GM18505 (cell line): ENCODE measurements around the gene SPIN1.

ENCODE experiments used
- ATAC-seq: cut with Tn5 transposase; IDR thresholded peaks from one replicate; pipeline ENCODE4 v1.9.1; 2021; ENCODE audit not compliant: unreplicated experiment
- POLR2A ChIP-seq: IDR thresholded peaks from 4 replicates; pipeline ENCODE4 v1.6.1; 2011; ENCODE audit warnings: borderline replicate concordance; ENCODE audit not compliant: insufficient read depth, insufficient read length; ENCODE audit errors: extremely low read depth

Gene SPIN1

DNA sequence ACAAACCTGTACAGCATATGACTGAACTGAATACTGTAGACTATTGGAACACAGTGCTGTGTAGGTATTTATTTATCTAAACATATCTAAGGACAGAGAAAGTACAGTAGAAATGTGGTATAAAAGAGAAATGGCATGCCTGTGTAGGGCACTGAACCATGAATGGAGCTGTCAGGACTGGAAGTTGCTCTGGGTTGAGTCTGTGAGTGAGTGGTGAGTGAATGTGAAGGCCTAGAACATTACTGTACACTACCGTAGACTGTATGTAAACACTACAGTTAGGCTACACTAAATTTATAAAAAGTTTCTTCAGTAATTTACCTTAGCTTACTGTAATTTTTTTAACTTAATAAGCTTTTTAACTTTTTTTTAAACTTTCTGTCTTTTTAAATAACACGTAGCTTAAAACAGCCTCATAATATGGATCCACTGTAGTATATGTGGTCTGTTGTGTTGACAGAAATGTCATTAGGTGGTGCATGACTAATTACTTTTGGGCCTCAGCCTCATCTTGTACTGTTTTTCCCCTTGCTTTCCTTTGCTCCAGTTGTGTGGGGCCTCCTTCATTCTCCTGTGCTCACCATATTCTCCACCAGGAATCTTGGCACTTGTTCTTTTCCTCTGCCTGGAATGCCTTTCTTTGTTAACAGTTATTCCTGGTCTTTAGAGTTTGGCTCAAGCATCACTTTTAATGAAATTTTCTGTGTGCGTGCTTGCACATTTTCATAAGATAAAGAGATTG is 8.8 kb downstream of the SPIN1 start:
- no peak for TF ChIP-seq POLR2A
- ATAC-seq = no peak

DNA sequence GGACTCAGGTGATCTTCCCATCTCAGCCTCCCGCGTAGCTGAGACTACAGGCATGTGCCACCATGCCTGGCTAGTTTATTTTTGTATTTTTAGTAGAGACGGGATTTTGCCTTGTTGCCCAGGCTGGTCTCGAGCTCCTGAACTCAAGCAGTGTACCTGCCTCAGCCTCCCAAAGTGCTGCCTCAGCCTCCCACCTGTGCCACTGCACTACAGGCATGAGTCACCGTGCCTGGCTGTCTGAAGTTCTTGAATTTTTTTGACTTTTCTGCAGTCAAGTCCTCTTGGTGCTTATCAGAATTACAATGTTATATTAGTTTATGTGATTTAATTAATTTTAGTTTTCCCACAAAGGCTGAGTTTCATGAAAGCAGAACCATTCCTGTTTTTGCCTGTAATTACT is 9.8 kb downstream of the SPIN1 start:
- ATAC-seq = no peak
- no peak for TF ChIP-seq POLR2A

DNA sequence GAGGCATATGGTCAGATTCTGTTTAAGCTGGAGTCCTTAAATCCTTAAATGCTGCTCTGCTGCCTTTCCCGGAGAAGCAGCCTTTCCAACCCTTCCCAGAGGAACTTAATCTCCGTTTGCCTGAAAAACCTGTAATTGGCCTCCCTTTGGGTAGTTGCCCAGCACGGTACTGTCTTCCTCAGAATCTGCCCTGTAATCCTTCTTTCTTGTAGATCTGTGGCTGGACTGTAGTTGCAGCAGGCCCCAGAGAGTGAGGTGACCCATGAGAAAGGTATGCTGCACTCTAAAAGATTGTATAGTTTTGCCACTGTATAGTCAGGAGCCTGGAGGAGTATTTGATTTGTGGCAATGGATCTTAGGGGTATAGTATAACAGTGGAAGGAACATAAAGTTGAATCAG is 11.7 kb downstream of the SPIN1 start:
- no peak for ATAC-seq
- no peak for TF ChIP-seq POLR2A

DNA sequence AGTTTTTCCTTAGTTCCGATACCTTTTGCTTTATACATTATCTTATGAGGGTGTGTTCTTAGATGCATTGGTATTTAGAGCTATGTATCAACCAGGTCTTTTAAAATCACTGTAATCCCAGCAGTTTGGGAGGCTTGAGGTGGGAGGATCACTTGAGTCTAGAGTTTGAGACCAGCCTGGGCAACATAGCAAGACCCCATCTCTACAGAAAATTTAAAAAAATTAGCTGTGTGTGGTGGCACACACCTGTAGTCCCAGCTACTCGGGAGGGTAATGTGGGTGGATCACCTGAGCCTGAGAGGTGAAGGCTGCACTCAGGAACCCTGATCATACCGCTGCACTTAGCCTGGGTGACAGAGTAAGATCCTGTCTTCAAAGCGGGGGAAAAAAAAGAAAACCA is 15.1 kb downstream of the SPIN1 start:
- TF ChIP-seq POLR2A = no peak
- ATAC-seq = no peak

DNA sequence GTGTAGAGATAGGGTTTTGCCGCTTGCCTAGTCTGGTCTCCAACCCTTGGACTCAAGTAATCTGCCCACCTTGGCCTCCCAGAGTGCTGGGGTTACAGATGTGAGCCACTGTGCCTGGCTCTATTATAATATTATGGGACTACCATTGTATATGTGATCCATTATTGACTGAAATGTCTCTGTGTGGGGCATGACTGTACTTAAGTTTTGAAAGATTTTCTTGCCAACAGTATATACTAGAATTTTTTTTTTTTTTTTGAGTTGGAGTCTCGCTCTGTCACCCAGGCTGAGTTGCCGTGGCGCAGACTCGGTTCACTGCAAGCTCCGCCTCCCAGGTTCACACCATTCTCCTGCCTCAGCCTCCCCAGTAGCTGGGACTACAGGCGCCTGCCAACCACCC is 17.8 kb downstream of the SPIN1 start:
- ATAC-seq = no peak
- TF ChIP-seq POLR2A = no peak

DNA sequence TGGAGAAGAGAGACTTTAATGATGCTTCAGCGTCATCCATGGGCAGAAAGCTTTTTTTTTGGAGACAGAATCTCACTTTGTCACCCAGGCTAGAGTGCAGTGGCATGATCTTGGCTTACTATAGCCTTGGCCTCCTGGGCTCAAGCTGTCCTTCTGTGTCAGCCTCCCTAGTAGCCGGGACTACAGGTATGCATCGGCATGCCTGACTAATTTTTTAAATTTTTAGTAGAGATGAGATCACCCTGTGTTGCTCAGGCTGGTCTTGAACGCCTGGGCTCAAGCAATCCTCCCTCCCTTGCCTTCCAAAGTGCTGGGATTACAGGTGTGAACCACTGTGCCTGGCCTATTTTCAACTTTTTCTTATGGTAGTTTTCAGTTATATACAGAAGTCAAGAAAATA is 23.2 kb downstream of the SPIN1 start:
- no peak for ATAC-seq
- TF ChIP-seq POLR2A = no peak

DNA sequence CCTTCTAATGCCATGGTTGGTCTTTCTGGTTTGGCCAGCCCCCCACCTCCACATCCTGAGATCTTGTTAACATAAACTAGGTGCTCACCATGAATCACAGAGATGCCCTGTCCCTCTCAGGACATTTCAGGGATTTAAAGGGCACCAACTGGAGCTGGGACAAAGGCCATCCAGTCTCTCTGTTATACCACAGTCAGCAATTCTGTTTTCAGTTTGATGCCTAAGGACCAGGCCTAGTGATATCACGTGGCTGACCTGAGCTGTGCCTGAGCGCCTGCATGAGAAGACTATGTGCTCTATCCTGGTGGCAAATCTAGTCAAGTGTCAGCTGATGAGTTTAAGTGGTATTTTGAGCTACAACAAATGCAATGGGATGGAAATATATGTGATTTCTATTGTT is 26.1 kb downstream of the SPIN1 start:
- ATAC-seq = no peak
- TF ChIP-seq POLR2A = no peak

DNA sequence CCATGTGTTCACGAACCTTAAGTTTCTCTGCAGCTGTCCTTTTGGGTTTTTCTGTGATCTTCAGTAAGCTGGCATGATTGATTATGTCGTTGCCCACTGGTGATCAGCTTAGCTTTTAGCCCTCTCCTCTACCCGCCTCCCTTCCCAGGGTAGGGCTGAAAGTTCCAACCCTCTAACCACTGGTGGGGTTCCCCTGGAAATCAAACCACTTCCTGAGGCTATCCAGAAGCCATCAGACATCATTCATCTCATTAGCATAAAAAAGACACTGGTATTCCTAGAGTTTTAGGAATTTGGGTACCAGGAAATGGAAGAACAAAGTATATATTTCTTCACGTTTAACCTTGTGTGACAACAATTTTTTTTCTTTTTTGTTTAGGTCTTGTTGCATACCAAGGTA is 29.8 kb downstream of the SPIN1 start:
- no peak for TF ChIP-seq POLR2A
- ATAC-seq = no peak

DNA sequence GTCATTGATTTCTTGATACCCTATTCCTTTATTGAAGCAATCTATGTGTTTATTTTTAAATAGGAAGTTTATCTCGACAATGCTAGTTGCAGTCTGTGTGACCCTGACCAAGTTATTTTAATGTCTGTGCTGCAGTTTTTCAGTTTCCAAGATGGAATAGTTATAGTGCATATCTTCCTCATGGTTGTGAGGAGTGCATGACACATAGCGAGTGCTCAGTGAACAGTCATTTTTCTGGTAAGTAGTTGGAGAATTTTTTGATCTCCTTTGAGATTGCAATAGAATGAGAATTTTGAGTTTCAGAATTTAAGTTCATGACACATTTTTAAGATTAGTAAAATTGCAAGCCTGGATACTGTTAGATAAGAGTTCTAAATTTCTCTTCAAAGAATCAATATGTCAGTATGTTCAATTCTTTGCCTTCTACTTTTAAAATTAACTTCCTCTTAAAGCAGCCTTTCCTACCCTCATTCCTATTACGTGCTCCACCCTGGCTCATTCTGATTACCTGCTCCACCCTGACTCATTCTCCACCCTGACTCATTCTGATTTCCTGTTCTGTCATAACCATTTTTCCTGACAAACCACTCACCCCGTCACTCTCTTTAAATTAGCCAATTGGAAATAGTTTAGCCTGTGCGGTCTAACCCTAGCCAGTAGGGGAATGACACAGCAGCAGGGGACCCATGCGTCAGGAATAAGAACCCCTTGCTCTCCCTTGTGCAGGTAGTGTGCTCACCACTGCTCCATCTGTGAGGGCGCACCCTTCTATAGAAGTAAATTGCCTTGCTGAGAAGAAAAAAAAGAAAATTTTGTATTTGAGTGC is 30.7 kb downstream of the SPIN1 start:
- no peak for TF ChIP-seq POLR2A

DNA sequence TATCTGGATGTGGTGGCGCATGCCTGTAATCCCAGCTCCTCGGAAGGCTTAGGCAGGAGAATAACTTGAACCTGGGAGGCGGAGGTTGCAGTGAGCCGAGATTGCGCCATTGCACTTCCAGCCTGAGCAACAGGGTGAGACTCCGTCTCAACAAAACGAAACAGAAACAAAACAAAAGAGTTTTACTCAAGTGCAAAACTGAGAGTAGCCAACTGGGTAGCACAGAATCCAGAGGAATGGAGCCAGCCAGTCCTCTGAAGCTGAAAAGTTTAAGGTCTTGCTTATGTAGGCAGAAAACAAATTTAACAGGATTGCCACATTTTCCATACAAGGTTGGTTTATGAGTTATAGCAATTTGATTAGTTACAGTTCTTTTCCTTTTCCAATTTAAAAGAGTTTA is 32.0 kb downstream of the SPIN1 start:
- ATAC-seq = no peak
- no peak for TF ChIP-seq POLR2A

More for the DNA sequence above, 30.7 kb downstream of the SPIN1 start:
- ATAC-seq = no peak

DNA sequence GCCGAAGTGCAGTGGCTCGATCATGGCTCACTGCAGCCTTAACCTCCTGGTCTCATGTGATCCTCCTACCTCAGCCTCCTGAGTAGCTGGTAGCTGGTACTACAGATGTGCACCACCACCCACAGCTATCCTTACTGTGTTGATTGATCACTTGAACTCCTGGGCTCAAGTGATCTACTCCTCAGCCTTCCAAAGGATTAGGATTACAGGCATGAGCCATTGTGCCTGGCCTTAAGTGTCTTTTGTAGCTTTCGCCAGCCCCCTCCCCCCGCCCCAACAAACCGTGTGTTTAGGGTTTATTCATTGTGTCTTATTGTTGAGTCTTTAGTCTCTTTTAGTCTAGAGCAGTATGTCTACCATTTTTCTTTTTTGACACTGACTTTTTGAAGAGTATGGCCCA is 33.1 kb downstream of the SPIN1 start:
- no peak for TF ChIP-seq POLR2A
- no peak for ATAC-seq

DNA sequence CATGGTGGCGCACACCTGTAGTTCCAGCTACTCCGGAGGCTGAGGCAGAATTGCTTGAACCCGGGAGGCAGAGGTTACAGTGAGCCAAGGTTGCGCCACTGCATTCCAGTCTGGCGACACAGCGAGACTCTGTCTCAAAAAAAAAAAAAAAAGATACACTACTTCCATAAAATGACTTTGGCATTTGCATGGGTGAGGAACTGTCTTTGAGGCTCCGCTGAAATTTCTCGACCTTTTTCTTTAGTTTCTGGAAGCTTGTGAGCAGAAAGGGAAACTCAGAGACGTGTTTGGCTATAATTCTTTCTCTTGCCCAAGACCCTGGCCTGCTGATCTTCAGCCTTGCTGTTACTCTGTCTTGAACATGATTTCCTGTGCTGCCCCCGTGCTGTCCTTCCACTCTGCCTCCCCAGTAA is 37.3 kb downstream of the SPIN1 start:
- no peak for ATAC-seq
- no peak for TF ChIP-seq POLR2A

DNA sequence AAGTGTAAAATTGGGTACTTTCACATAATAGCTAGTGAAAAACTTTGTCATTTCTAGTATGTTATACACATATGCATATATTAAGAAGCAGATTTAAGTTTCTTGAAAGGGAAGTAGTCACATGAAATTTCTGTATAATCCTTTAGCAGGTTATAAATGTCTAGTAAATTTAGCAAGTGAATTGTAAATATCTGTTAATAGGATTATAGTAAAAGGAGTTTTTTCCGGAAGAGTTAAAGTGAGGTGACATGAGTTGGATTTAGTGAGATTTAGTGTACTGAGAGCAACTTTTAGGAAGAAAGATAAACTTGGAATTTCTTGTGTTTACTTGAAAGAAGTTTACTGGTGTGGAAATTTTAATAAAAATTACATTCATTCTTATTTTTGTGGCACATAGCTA is 38.4 kb downstream of the SPIN1 start:
- ATAC-seq = no peak
- no peak for TF ChIP-seq POLR2A
